Left ventricle myocardium inferior (tissue), 1 donor: Measurements from ENCODE around the gene GRK6. TPM values are rescaled to one million over a fixed set of nuclear protein-coding genes. Genes with fewer than 3 reads are reported as not detected.
"Not testable (repeated sequence)": the region's sequence is repeated elsewhere in the genome, so short reads cannot be mapped to it uniquely, and the experiment has no call there.

ENCODE experiments used
- DNase-seq: peaks from one replicate; pipeline ENCODE4 v3.0.0-alpha.2; 2020
- H3K27ac ChIP-seq: fragments of 200-600 bp; replicated peaks from 2 replicates; pipeline ENCODE4 v1.8.0; 2021
- H3K27me3 ChIP-seq: fragments of 200-600 bp; 2 replicates; pipeline ENCODE4 v1.8.0; 2021; ENCODE audit warnings: low read depth
- H3K36me3 ChIP-seq: fragments of 200-600 bp; 2 replicates; pipeline ENCODE4 v1.8.0; 2021
- H3K4me1 ChIP-seq: fragments of 200-600 bp; 2 replicates; pipeline ENCODE4 v1.8.0; 2021
- H3K4me3 ChIP-seq: fragments of 200-600 bp; 2 replicates; pipeline ENCODE4 v1.8.0; 2021; ENCODE audit warnings: mild to moderate bottlenecking, moderate library complexity
- H3K9me3 ChIP-seq: fragments of 200-600 bp; replicated peaks from 2 replicates; pipeline ENCODE4 v1.8.0; 2021
- intact Hi-C: fragments of 100-400 bp; cut with micrococcal nuclease; formaldehyde crosslinking; loops from one replicate; pipeline ENCODE4 v1.11.0; 2022
- total RNA-seq: library from RNA; stranded (reverse); fragmentation: NEBNext Ultra II Directional; extraction: Animal tissue kit (Norgen Biotek cat#: 25700); gene quantifications from one replicate; pipeline ENCODE4 v1.2.1, GENCODE V29; 2021
- TF ChIP-seq, protein P1 (sequence below): fragments of 200-600 bp; IDR thresholded peaks from 2 replicates; pipeline ENCODE4 v1.8.0; 2021; ENCODE audit warnings: antibody characterized with exemption, mild to moderate bottlenecking, borderline replicate concordance
- donor health status: DM: no; HTN: yes; CAD: no; lungs with severe emphysema.

The GRK6 gene
- total RNA-seq, 1 donor from 2014 or later = 15.6 TPM

DNA sequence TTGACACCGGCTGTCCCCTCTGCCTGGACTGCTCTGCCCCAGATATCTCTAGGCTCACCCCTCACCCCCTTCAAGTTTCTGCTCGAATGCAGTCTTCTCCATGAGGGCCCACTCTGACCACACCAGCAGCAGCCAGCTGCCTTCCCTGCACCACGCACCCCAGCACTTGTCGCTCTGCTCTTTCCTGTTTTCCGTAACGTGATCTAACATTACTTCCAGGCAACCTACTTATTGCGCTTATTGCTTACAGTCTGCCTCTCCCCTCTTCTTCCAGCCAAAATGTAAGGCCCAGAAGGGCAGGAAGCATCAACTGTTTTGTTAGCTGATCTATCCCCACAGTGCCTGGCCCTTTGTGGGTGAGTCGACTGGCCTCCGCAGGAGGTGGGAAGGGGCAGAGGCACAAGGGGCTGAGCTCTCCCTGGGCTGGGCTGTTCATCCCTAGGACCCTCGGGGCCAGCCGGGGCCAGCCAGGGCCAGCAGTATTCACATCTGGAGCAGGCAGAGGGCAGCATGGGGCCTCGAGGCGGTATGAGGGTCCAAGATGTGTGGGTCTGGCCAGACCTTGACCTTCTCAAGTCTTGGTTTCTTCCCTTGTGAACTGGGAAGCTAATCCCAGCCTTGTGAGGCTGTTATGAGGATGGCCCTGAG lies 58.5 kb downstream of the GRK6 start:
- no peak overlapping the region for H3K27ac ChIP-seq
- H3K36me3 ChIP-seq = peaks cover 58% of the 10 kb centered on the region
- TF ChIP-seq, protein P1, sequence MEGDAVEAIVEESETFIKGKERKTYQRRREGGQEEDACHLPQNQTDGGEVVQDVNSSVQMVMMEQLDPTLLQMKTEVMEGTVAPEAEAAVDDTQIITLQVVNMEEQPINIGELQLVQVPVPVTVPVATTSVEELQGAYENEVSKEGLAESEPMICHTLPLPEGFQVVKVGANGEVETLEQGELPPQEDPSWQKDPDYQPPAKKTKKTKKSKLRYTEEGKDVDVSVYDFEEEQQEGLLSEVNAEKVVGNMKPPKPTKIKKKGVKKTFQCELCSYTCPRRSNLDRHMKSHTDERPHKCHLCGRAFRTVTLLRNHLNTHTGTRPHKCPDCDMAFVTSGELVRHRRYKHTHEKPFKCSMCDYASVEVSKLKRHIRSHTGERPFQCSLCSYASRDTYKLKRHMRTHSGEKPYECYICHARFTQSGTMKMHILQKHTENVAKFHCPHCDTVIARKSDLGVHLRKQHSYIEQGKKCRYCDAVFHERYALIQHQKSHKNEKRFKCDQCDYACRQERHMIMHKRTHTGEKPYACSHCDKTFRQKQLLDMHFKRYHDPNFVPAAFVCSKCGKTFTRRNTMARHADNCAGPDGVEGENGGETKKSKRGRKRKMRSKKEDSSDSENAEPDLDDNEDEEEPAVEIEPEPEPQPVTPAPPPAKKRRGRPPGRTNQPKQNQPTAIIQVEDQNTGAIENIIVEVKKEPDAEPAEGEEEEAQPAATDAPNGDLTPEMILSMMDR = no peak

DNA sequence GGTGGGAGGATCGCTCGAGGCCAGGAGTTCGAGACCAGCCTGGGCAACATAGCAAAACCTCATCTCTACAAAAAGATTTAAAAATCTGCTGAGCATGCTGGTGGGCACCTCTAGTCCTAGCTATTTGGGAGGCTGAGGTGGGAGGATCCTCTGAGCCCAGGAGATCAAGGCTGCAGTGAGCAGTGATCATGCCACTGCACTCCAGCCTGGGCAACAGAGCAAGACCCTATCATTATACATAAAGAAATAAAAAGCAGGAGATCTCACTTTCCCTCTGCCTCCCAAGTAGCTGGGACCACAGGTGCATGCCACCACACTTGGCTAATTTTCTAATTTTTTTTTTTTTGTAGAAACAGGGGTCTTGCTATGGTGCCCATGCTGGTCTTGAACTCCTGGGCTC lies 59.3 kb downstream of the GRK6 start:
- H3K4me1 ChIP-seq, intact Hi-C loops: not testable (repeated sequence)
- peaks cover 64% of the 10 kb centered on the region for H3K36me3 ChIP-seq

More for the DNA sequence above, 58.5 kb downstream of the GRK6 start:
- Histone ChIP-seq H3K9me3 (no peaks in the 10 kb centered on the region), H3K4me3 (no peak overlapping the region), H3K27me3 (peaks cover 61% of the 10 kb centered on the region), H3K4me1 (peaks cover 5% of the 10 kb centered on the region)
- intact Hi-C loops = no loop called here
- DNase-seq = no peak

DNA sequence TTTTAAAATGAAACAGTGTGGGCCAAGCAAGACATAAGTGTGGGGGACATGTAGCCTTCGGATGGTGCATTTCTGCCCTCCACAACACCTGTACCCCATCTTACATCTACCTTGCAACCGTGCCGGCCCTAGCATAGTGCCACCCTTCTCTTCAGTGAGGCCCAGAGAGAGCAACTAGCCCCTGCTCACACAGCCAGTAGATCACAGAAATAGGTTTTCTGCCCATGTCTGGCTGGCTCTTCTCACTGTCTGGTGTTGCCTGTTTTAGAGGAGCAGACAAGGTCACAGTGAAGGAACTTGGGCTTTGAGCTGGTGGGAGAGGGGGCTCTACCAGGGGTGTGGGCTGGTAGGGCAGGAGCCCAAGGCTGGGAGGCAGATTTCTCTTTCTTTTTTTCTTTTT lies 59.8 kb downstream of the GRK6 start:
- Histone ChIP-seq H3K4me3 (no peak overlapping the region), H3K27ac (no peak overlapping the region), H3K36me3 (peaks cover 69% of the 10 kb centered on the region), H3K9me3 (no peaks in the 10 kb centered on the region), H3K27me3 (peaks cover 61% of the 10 kb centered on the region), H3K4me1 (peaks cover 4% of the 10 kb centered on the region)
- no peak for DNase-seq
- intact Hi-C loops = no loop called here
- TF ChIP-seq, protein P1 = no peak

More for the DNA sequence above, 59.3 kb downstream of the GRK6 start:
- peaks cover 61% of the 10 kb centered on the region for H3K27me3 ChIP-seq
- DNase-seq, H3K4me3 ChIP-seq, H3K27ac ChIP-seq, H3K9me3 ChIP-seq: not testable (repeated sequence)

DNA sequence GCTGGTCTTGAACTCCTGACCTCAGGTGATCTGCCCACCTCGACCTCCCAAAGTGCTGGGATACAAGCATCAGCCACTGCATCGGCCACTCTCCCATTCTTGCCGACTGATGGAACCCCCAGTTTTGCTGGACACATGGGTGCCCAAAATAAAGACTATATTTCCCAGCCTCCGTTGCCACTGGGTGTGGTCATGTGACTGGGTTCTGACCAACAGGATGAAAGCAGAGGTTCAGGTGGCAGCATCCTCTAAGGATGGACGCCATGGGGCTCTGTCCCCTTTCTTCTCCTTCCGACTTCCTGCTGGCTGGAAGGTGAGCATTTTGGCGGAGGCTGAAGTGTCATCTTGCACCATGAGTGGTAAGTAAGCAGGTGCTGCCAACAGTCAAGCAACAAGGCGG lies 60.7 kb downstream of the GRK6 start:
- intact Hi-C loops = no loop called here
- H3K4me1 ChIP-seq = peaks cover 10% of the 10 kb centered on the region

DNA sequence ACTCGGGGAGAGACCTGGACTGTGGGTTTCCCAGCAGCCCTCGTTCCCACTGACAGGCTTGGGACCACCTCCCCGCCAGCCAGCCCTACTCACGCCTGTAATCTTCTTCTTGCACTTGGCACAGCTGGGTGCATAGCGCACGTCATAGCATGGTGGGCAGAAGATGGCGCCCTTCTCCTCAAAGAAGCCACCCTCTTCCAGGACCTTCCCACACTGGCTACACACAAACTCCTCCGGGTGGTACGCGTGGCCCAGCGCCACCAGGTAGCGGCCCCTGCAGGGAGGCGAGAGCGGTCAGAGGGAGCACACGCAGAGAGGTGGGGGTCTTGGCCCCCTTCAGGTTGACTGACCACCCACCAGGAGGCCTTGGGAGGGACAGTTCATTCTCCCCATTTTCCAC lies 61.5 kb downstream of the GRK6 start:
- DNase-seq = no peak
- H3K9me3 ChIP-seq = no peaks in the 10 kb centered on the region
- peaks cover 50% of the 10 kb centered on the region for H3K27me3 ChIP-seq
- TF ChIP-seq, protein P1 = no peak
- no peak overlapping the region for H3K4me3 ChIP-seq
- intact Hi-C loops = no loop called here
- peaks cover 86% of the 10 kb centered on the region for H3K36me3 ChIP-seq
- H3K27ac ChIP-seq = no peak overlapping the region
- peaks cover 15% of the 10 kb centered on the region for H3K4me1 ChIP-seq

More for the DNA sequence above, 60.7 kb downstream of the GRK6 start:
- H3K36me3 ChIP-seq = peaks cover 78% of the 10 kb centered on the region
- H3K4me3 ChIP-seq = no peak overlapping the region
- H3K27ac ChIP-seq = no peak overlapping the region
- no peak for DNase-seq
- H3K27me3 ChIP-seq = peaks cover 53% of the 10 kb centered on the region
- H3K9me3 ChIP-seq = no peaks in the 10 kb centered on the region
- TF ChIP-seq, protein P1 = no peak

DNA sequence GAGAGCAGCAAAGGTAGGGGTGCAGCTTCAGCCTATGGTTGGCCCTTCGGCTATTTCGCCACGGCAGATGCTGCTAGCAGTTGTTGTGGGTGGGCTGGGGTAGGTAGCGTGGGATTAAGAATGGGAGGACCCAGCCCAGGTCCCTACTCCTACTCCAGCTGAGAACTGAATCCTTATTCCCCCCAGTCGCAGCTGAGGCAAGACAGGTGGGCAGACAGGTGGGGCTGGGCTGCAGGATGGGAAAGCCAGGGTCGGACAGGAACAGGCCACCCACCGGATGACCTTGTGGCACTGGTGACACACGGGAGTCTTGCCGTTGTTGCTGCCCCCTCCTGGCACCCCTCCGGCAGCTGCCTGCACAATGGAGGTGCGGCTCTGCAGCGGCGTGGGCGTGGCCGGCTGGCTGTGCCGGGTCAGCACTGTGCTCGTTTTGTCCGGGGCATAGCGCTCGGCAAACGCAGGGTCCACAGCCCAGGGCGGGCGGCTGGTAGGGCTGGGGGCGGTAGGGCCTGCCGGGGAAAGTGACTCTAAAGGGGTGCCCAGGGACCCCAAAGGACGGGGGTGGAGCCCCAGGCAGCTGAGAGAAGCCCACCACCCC lies 62.7 kb downstream of the GRK6 start:
- H3K27me3 ChIP-seq = peaks cover 38% of the 10 kb centered on the region
- peaks cover 81% of the 10 kb centered on the region for H3K36me3 ChIP-seq
- TF ChIP-seq, protein P1 = no peak
- no peak overlapping the region for H3K27ac ChIP-seq
- intact Hi-C loops = no loop called here
- no peak for DNase-seq
- H3K4me1 ChIP-seq = peaks cover 28% of the 10 kb centered on the region
- no peak overlapping the region for H3K4me3 ChIP-seq
- H3K9me3 ChIP-seq = no peaks in the 10 kb centered on the region
